ENCODE results near the gene MUS81. TPM values are rescaled to one million over a fixed set of nuclear protein-coding genes. Genes with fewer than 3 reads are reported as not detected.

Gene MUS81
- 32.7 and 38.1 TPM in 2 replicates for total RNA-seq

GRCh38 chr11:65860278-65861164 is at the start of gene MUS81:
MUS81 (plus strand) TSS chr11:65860433; CDS start chr11:65860754, 321 bp downstream.

GRCh38 chr11:65833297-65834030 is 26.8 kb upstream of the MUS81 start, which contains the start of gene SNX32:
SNX32 (plus strand) TSS chr11:65833963; CDS start chr11:65834066, 103 bp downstream.

GRCh38 chr11:65857853-65858680 is 2.2 kb upstream of the MUS81 start, which contains the start of gene CFL1:
CFL1 (minus strand) TSS chr11:65858180; CDS start chr11:65858099, 81 bp downstream.

GRCh38 chr11:65872586-65873317 is 12.5 kb downstream of the MUS81 start, which contains the start of gene EFEMP2:
EFEMP2 (minus strand) TSS chr11:65872800; CDS start chr11:65872354, 446 bp downstream.

GRCh38 chr11:65879617-65880016 is 19.4 kb downstream of the MUS81 start, which contains the start of gene CTSW:
CTSW (plus strand) TSS chr11:65879837; CDS start chr11:65879855, 18 bp downstream.

GRCh38 chr11:65888163-65888814 is 28.1 kb downstream of the MUS81 start, which contains the start of gene FIBP:
FIBP (minus strand) TSS chr11:65888471; CDS start chr11:65888418, 53 bp downstream.

GRCh38 chr11:65890324-65891218 is 30.3 kb downstream of the MUS81 start, which contains the start of gene CCDC85B:
CCDC85B (plus strand) TSS chr11:65890673; CDS start chr11:65890784, 111 bp downstream.

GRCh38 chr11:65900125-65900898 is 40.1 kb downstream of the MUS81 start, which contains the start of gene FOSL1:
FOSL1 (minus strand) TSS chr11:65900388; CDS start chr11:65900339, 49 bp downstream.

Other genes starting within 250 kb of the MUS81 start
- 38.1 and 39.9 TPM in 2 replicates for gene MAP3K11, start 246.2 kb upstream of the MUS81 start, total RNA-seq
- 27.1 and 30.1 TPM in 2 replicates for gene PCNX3, start 244.7 kb upstream of the MUS81 start, total RNA-seq
- 8.3 and 10.7 TPM in 2 replicates for gene SIPA1, start 222.3 kb upstream of the MUS81 start, total RNA-seq
- gene RELA, start 197.5 kb upstream of the MUS81 start, total RNA-seq: 50.2 and 56.4 TPM in 2 replicates
- gene KAT5, start 148.2 kb upstream of the MUS81 start, total RNA-seq: 23.8 and 33.6 TPM in 2 replicates
- gene RNASEH2C, start 139.6 kb upstream of the MUS81 start, total RNA-seq: 55.7 and 59.4 TPM in 2 replicates
- 11.2 and 14.4 TPM in 2 replicates for gene AP5B1, start 79.5 kb upstream of the MUS81 start, total RNA-seq
- gene OVOL1, start 73.4 kb upstream of the MUS81 start, total RNA-seq: not detected in 2 replicates
- 0.32 and 1.3 TPM in 2 replicates for gene SNX32, start 26.5 kb upstream of the MUS81 start, total RNA-seq
- 1,265 and 1,321 TPM in 2 replicates for gene CFL1, start 2.3 kb upstream of the MUS81 start, total RNA-seq
- 199 and 280 TPM in 2 replicates for gene EFEMP2, start 12.4 kb downstream of the MUS81 start, total RNA-seq
- not detected in 2 replicates for gene CTSW, start 19.4 kb downstream of the MUS81 start, total RNA-seq
- 101 and 125 TPM in 2 replicates for gene FIBP, start 28.0 kb downstream of the MUS81 start, total RNA-seq
- gene CCDC85B, start 30.2 kb downstream of the MUS81 start, total RNA-seq: 75.8 and 91.2 TPM in 2 replicates
- 33.4 and 37.7 TPM in 2 replicates for gene FOSL1, start 40.0 kb downstream of the MUS81 start, total RNA-seq
- gene C11orf68, start 58.6 kb downstream of the MUS81 start, total RNA-seq: 12.3 and 14.6 TPM in 2 replicates
- gene DRAP1, start 59.0 kb downstream of the MUS81 start, total RNA-seq: 122 and 141 TPM in 2 replicates
- not detected in 2 replicates for gene TSGA10IP, start 85.0 kb downstream of the MUS81 start, total RNA-seq
- gene SART1, start 101.3 kb downstream of the MUS81 start, total RNA-seq: 23.3 and 25.5 TPM in 2 replicates
- 24.9 and 36.8 TPM in 2 replicates for gene EIF1AD, start 141.7 kb downstream of the MUS81 start, total RNA-seq
- 48.0 and 54.7 TPM in 2 replicates for gene BANF1, start 142.1 kb downstream of the MUS81 start, total RNA-seq
- gene CST6, start 151.6 kb downstream of the MUS81 start, total RNA-seq: 0.32 TPM in 1 of 2 replicates, not detected in the other
- gene CATSPER1, start 166.0 kb downstream of the MUS81 start, total RNA-seq: not detected in 2 replicates
- not detected in 2 replicates for gene GAL3ST3, start 188.7 kb downstream of the MUS81 start, total RNA-seq
- gene SF3B2, start 191.9 kb downstream of the MUS81 start, total RNA-seq: 103 and 107 TPM in 2 replicates
- gene PACS1, start 209.8 kb downstream of the MUS81 start, total RNA-seq: 40.3 and 48.8 TPM in 2 replicates